Smooth muscle cell (in vitro differentiated cells): ENCODE data around the gene MAN2A2. TPM values are rescaled to one million over a fixed set of nuclear protein-coding genes. Genes with fewer than 3 reads are reported as not detected.
"Not testable (repeated sequence)": the region's sequence is repeated elsewhere in the genome, so short reads cannot be mapped to it uniquely, and the experiment has no call there.

Experiments used
- DNase-seq: peaks from one replicate; lab custom pipeline; 2025; ENCODE audit not compliant: unreplicated experiment; lab: John Stamatoyannopoulos, UW
- H2AFZ ChIP-seq: fragments of 200-600 bp; sonication (generic); 2 replicates; pipeline ENCODE4 v1.6.0; 2016; ENCODE audit warnings: antibody characterized with exemption, low read depth, mild to moderate bottlenecking
- H3F3A ChIP-seq: fragments of 200-600 bp; sonication (generic); 2 replicates; pipeline ENCODE4 v1.6.0; 2017; ENCODE audit warnings: antibody characterized with exemption, low read depth
- H3K27ac ChIP-seq: fragments of 200-600 bp; sonication (generic); 2 replicates; pipeline ENCODE4 v1.5.1; 2016; ENCODE audit warnings: low read depth, mild to moderate bottlenecking
- H3K27me3 ChIP-seq: fragments of 200-600 bp; sonication (generic); 2 replicates; pipeline ENCODE4 v1.6.1; 2016; ENCODE audit warnings: low read depth, mild to moderate bottlenecking
- H3K36me3 ChIP-seq: fragments of 200-600 bp; sonication (generic); 2 replicates; pipeline ENCODE4 v1.5.1; 2016; ENCODE audit warnings: low read depth
- H3K4me1 ChIP-seq: fragments of 200-600 bp; sonication (generic); 2 replicates; pipeline ENCODE4 v1.5.1; 2016; ENCODE audit warnings: low read depth
- H3K4me2 ChIP-seq: fragments of 200-600 bp; sonication (generic); 2 replicates; pipeline ENCODE4 v1.6.0; 2016; ENCODE audit warnings: mild to moderate bottlenecking
- H3K4me3 ChIP-seq: fragments of 200-600 bp; sonication (generic); 2 replicates; pipeline ENCODE4 v1.5.1; 2016; ENCODE audit warnings: mild to moderate bottlenecking
- H3K79me2 ChIP-seq: fragments of 200-600 bp; sonication (generic); 2 replicates; pipeline ENCODE4 v1.6.0; 2016; ENCODE audit warnings: low read depth, mild to moderate bottlenecking
- H3K9ac ChIP-seq: fragments of 200-600 bp; sonication (generic); 2 replicates; pipeline ENCODE4 v1.6.0; 2016; ENCODE audit warnings: low read depth
- H3K9me3 ChIP-seq: fragments of 200-600 bp; sonication (generic); replicated peaks from 2 replicates; pipeline ENCODE4 v1.5.1; 2016; ENCODE audit warnings: low read depth
- H4K20me1 ChIP-seq: fragments of 200-600 bp; sonication (generic); 2 replicates; pipeline ENCODE4 v1.6.0; 2016; ENCODE audit warnings: low read depth
- WGBS: methylation state at CpG from one replicate; pipeline ENCODE4 v1.1.7; 2016; ENCODE audit warnings: low lambda C conversion rate; 5-methylcytosine and 5-hydroxymethylcytosine counted together
- polyA plus RNA-seq: library from polyadenylated mRNA; unstranded; fragments of >200 nt; fragmentation: Nextera tagmentation; extraction: Ambion mirVana; gene quantifications from 2 replicates; pipeline ENCODE4 v1.2.1, GENCODE V29; 2016
- total RNA-seq: library from RNA; depleted of rRNA; stranded (reverse); fragments of >200 nt; gene quantifications from 2 replicates; pipeline ENCODE4 v1.2.3, GENCODE V29; 2014
- TF ChIP-seq, protein P1 (sequence below): fragments of 200-600 bp; sonication (generic); IDR thresholded peaks from 2 replicates; pipeline ENCODE4 v1.5.1; 2017; ENCODE audit warnings: borderline replicate concordance, mild to moderate bottlenecking, antibody characterized with exemption; ENCODE audit not compliant: insufficient read depth, poor library complexity, severe bottlenecking

Gene MAN2A2
- total and polyA plus RNA-seq, 2 experiments from 2014 or later: 9.7 to 11.0 TPM

DNA sequence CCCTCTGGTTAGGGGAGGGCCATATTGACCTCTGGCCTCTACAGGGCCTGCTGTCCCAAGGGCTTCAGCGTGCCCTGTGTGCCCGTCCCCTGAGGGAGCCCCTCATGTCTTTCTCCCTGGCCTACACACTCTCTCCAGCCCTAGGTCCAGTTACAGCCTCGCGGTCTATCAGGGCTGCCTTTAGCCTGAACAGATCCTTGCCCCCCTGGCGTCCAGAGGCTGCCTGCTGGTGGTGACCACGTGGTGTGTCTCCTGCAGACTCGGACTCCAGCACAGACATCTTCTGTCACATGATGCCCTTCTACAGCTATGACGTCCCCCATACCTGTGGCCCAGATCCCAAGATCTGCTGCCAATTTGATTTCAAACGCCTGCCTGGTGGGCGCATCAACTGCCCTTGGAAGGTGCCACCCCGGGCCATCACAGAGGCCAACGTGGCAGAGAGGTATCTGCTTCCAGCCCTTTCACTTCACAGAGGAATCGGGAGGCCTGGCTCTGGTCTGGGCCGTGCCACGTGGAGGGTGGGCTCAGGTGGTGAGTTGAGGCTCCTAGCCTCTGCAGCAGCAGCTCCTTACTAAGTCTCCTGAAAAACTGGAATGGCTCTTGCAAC is 4.1 kb downstream of the MAN2A2 start:
- no peak for DNase-seq
- Histone ChIP-seq H4K20me1 (no peaks in the 10 kb centered on the region), H3K4me2 (no peak overlapping the region), H3K9ac (no peak overlapping the region), H3K9me3 (no peaks in the 10 kb centered on the region), H3F3A (no peaks in the 10 kb centered on the region), H2AFZ (no peak overlapping the region), H3K4me1 (peaks cover under 1% of the 10 kb centered on the region), H3K27me3 (no peaks in the 10 kb centered on the region), H3K27ac (no peak overlapping the region), H3K36me3 (no peaks in the 10 kb centered on the region), H3K4me3 (no peak overlapping the region), H3K79me2 (no peaks in the 10 kb centered on the region)
- WGBS: 86% methylated on average over 15 of the region's 15 CpGs
- TF ChIP-seq, protein P1, sequence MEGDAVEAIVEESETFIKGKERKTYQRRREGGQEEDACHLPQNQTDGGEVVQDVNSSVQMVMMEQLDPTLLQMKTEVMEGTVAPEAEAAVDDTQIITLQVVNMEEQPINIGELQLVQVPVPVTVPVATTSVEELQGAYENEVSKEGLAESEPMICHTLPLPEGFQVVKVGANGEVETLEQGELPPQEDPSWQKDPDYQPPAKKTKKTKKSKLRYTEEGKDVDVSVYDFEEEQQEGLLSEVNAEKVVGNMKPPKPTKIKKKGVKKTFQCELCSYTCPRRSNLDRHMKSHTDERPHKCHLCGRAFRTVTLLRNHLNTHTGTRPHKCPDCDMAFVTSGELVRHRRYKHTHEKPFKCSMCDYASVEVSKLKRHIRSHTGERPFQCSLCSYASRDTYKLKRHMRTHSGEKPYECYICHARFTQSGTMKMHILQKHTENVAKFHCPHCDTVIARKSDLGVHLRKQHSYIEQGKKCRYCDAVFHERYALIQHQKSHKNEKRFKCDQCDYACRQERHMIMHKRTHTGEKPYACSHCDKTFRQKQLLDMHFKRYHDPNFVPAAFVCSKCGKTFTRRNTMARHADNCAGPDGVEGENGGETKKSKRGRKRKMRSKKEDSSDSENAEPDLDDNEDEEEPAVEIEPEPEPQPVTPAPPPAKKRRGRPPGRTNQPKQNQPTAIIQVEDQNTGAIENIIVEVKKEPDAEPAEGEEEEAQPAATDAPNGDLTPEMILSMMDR: no peak

DNA sequence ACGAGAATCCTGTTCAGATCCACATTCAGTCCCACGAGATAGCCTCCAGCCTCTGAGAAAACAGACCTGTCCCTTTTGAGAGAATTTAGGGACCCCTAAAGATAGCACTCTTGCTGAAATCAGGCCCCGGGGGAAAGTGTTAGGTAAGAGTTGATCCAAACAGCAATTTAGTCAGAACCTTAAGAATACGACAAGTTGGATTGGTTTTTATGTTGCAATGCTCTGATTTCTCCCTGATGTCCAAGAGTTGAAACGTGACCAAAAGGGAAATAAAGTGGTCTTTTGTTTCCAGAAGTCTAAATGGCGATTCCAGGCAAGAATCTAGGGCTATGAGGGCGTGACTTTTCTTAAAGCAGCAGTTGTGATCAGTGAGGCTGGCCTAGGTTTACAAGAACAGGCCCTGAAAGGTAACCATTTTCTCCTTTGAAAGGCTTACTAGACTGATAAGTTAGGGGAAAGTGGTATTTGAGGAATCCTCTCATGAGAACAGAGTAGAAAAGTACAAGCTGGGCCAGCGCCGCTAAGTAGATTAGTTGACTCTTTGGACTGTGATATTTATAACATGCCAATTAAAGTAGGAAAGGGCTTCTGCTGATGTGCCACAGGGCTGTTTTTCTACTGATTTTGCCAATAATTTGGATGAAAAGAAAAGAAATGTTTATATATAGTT is 4.9 kb downstream of the MAN2A2 start:
- TF ChIP-seq, protein P1: no peak
- H3K79me2 ChIP-seq: no peaks in the 10 kb centered on the region

DNA sequence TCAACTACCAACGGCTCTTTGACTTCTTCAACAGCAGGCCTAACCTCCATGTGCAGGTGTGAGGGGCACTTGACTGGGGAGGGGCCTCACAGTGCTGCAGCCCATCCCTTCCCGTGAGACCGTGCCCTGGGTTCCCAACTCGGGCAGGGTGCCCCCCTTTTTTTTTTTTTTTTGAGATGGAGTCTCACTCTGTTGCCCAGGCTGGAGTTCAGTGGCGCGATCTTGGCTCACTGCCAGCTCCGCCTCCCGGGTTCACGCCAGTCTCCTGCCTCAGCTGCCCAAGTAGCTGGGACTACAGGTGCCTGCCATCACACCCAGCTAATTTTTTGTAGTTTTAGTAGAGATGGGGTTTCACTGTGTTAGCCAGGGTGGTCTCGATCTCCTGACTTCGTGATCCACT is 6.3 kb downstream of the MAN2A2 start:
- not testable (repeated sequence) for H3K9me3 ChIP-seq, H3K27me3 ChIP-seq, H2AFZ ChIP-seq, H3K79me2 ChIP-seq, H3K4me1 ChIP-seq, H3K36me3 ChIP-seq, H3K4me3 ChIP-seq, H3K27ac ChIP-seq, H3K4me2 ChIP-seq, DNase-seq, H4K20me1 ChIP-seq, H3F3A ChIP-seq, H3K9ac ChIP-seq
- 93% methylated on average over 11 of the region's 11 CpGs for WGBS

More for the DNA sequence above, 4.9 kb downstream of the MAN2A2 start:
- whole genome bisulfite sequencing: 88% methylated on average over 9 of the region's 9 CpGs
- no peak for DNase-seq
- H3K4me2 ChIP-seq: no peak overlapping the region
- H3F3A ChIP-seq: no peaks in the 10 kb centered on the region
- H2AFZ ChIP-seq: no peak overlapping the region
- no peaks in the 10 kb centered on the region for H3K4me1 ChIP-seq
- no peaks in the 10 kb centered on the region for H3K27me3 ChIP-seq
- no peaks in the 10 kb centered on the region for H3K36me3 ChIP-seq
- no peak overlapping the region for H3K9ac ChIP-seq
- H3K27ac ChIP-seq: no peak overlapping the region
- no peak overlapping the region for H3K4me3 ChIP-seq
- H3K9me3 ChIP-seq: no peaks in the 10 kb centered on the region
- no peaks in the 10 kb centered on the region for H4K20me1 ChIP-seq

DNA sequence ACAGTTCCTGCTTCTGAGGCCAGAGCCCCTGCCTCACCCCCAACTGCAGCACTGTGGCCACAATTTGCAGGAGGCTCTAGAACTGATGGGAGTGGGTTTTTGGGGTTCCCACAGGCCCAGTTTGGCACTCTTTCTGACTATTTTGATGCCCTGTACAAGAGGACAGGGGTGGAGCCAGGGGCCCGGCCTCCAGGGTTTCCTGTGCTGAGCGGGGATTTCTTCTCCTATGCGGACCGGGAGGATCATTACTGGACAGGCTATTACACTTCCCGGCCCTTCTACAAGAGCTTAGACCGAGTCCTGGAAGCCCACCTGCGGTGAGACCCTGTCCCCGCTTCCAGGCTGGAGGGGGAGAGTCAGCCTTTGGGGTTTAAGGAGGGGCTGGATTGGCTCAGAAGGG is 6.9 kb downstream of the MAN2A2 start:
- Histone ChIP-seq H3K9ac (no peak overlapping the region), H3K4me3 (no peak overlapping the region), H3K27ac (no peak overlapping the region), H2AFZ (no peak overlapping the region), H3K36me3 (no peaks in the 10 kb centered on the region), H3K27me3 (no peaks in the 10 kb centered on the region), H3K9me3 (no peaks in the 10 kb centered on the region), H3K4me1 (no peaks in the 10 kb centered on the region), H3K79me2 (no peaks in the 10 kb centered on the region), H4K20me1 (no peaks in the 10 kb centered on the region), H3K4me2 (no peak overlapping the region), H3F3A (no peaks in the 10 kb centered on the region)
- DNase-seq: no peak
- TF ChIP-seq, protein P1: no peak
- WGBS: 97% methylated on average over 8 of the region's 8 CpGs
